H1 (cell line): ENCODE measurements around the gene DOC2A. TPM values are rescaled to one million over a fixed set of nuclear protein-coding genes. Genes with fewer than 3 reads are reported as not detected.

ENCODE experiments used
- CTCF ChIA-PET: fragments of 300-600 bp; sonication (Branson Sonifier 250); formaldehyde crosslinking; loops from one replicate; lab custom pipeline; 2021; ENCODE audit not compliant: partially characterized antibody; lab: Charles Lee
- POLR2A ChIA-PET: fragments of 300-600 bp; sonication (Branson Sonifier 250); formaldehyde crosslinking; loops from one replicate; lab custom pipeline; 2021; ENCODE audit warnings: inconsistent platforms; ENCODE audit not compliant: partially characterized antibody; lab: Charles Lee
- DNase-seq, 2 experiments: peaks; one replicate each; pipeline versions ENCODE4 v3.0.0 to v3.0.0-alpha.2; 2010 to 2022; ENCODE audit warnings: low spot score in 2 of 2, low read depth in 1 of 2, mixed read lengths in 1 of 2
- FAIRE-seq: peaks from 2 replicates; lab custom pipeline; 2011; peaks lifted over from hg19 to GRCh38; lab: Jason Lieb, UNC
- H2AFZ ChIP-seq: 2 replicates; pipeline ENCODE4 v1.8.1; 2012; ENCODE audit warnings: low read length, inconsistent platforms
- H2AK5ac ChIP-seq: 2 replicates; pipeline ENCODE4 v1.6.1; 2013; ENCODE audit warnings: low read depth, low read length
- H2BK120ac ChIP-seq: replicated peaks from 2 replicates; pipeline ENCODE3; 2013; ENCODE audit warnings: low read depth, low read length, inconsistent platforms
- H2BK12ac ChIP-seq: 2 replicates; pipeline ENCODE4 v1.6.1; 2013; ENCODE audit warnings: low read depth, low read length
- H2BK15ac ChIP-seq: 2 replicates; pipeline ENCODE4 v1.6.1; 2013; ENCODE audit warnings: low read length
- H2BK20ac ChIP-seq: 2 replicates; pipeline ENCODE4 v1.6.1; 2013; ENCODE audit warnings: low read length
- H2BK5ac ChIP-seq: 2 replicates; pipeline ENCODE4 v1.6.1; 2013; ENCODE audit warnings: low read depth, low read length
- H3K14ac ChIP-seq: 2 replicates; pipeline ENCODE4 v1.6.1; 2013; ENCODE audit warnings: inconsistent platforms; ENCODE audit not compliant: insufficient read length
- H3K18ac ChIP-seq: 2 replicates; pipeline ENCODE4 v1.6.1; 2013; ENCODE audit warnings: low read length; ENCODE audit errors: extremely low read depth
- H3K23ac ChIP-seq: 2 replicates; pipeline ENCODE4 v1.6.1; 2013; ENCODE audit warnings: inconsistent platforms; ENCODE audit not compliant: insufficient read length
- H3K23me2 ChIP-seq: 2 replicates; pipeline ENCODE4 v1.6.1; 2013; ENCODE audit warnings: low read depth, low read length
- H3K27ac ChIP-seq: 2 replicates; pipeline ENCODE4 v1.6.1; 2011; ENCODE audit warnings: low read depth, low read length, inconsistent platforms
- H3K27me3 ChIP-seq, 4 experiments: replicated peaks in 1 of 4; 1 replicate in 1 of 4; 2 replicates in 3 of 4; pipeline versions ENCODE4 v1.6.1 to v1.8.1; 2011 to 2013; ENCODE audit warnings: low read length in 3 of 4, mild to moderate bottlenecking in 3 of 4, inconsistent platforms in 2 of 4, mixed read lengths in 2 of 4, moderate library complexity in 1 of 4; ENCODE audit not compliant: control insufficient read depth in 3 of 4, insufficient read depth in 3 of 4; ENCODE audit errors: extremely low read depth in 1 of 4
- H3K36me3 ChIP-seq, 4 experiments: 2 replicates each; pipeline versions ENCODE4 v1.6.1 to v1.8.1; 2011 to 2013; ENCODE audit warnings: mild to moderate bottlenecking in 4 of 4, low read length in 3 of 4, moderate library complexity in 2 of 4, control low read depth in 1 of 4, inconsistent platforms in 1 of 4; ENCODE audit not compliant: insufficient read depth in 4 of 4, control insufficient read depth in 2 of 4
- H3K4ac ChIP-seq: replicated peaks from 2 replicates; pipeline ENCODE3; 2013; ENCODE audit warnings: low read length, low read depth, mixed read lengths, inconsistent platforms; ENCODE audit not compliant: insufficient read length
- H3K4me1 ChIP-seq, 4 experiments: replicated peaks in 1 of 4; 1 replicate in 1 of 4; 2 replicates in 3 of 4; pipeline versions ENCODE4 v1.6.1 to v1.8.1; 2011 to 2013; ENCODE audit warnings: low read length in 3 of 4, inconsistent platforms in 2 of 4, mixed read lengths in 1 of 4; ENCODE audit not compliant: insufficient read depth in 4 of 4, control insufficient read depth in 3 of 4
- H3K4me2 ChIP-seq, 2 experiments: 2 replicates each; pipeline versions ENCODE4 v1.6.1 to v1.8.1; 2011 to 2013; ENCODE audit warnings: low read depth in 2 of 2, low read length in 2 of 2, control low read depth in 1 of 2, inconsistent platforms in 1 of 2, mild to moderate bottlenecking in 1 of 2; ENCODE audit not compliant: insufficient read depth in 1 of 2
- H3K4me3 ChIP-seq, 4 experiments: fragments of 200-600, 300-600 bp in 1 of 4; sonication (generic), shearing (Covaris generic), sonication (Bioruptor Twin) in 1 of 4; 2 replicates each; pipeline versions ENCODE4 v1.5.1 to v1.8.1; 2011 to 2016; ENCODE audit warnings: low read length in 4 of 4, low read depth in 3 of 4, control low read depth in 2 of 4, inconsistent platforms in 2 of 4, mild to moderate bottlenecking in 2 of 4, mixed read lengths in 1 of 4, moderate library complexity in 1 of 4; ENCODE audit not compliant: insufficient read depth in 2 of 4; ENCODE audit errors: extremely low read depth in 1 of 4
- H3K56ac ChIP-seq: replicated peaks from 2 replicates; pipeline ENCODE3; 2013; ENCODE audit warnings: low read depth, mild to moderate bottlenecking, mixed read lengths, low read length, inconsistent platforms; ENCODE audit not compliant: insufficient read length
- H3K79me1 ChIP-seq: 2 replicates; pipeline ENCODE4 v1.6.1; 2013; ENCODE audit warnings: low read depth, low read length, control low read depth
- H3K79me2 ChIP-seq, 2 experiments: 2 replicates each; pipeline versions ENCODE4 v1.6.1 to v1.8.1; 2012 to 2013; ENCODE audit warnings: low read length in 2 of 2, mild to moderate bottlenecking in 2 of 2, inconsistent platforms in 1 of 2; ENCODE audit not compliant: insufficient read depth in 2 of 2, control insufficient read depth in 1 of 2
- H3K9ac ChIP-seq, 4 experiments: replicated peaks in 1 of 4; 1 replicate in 1 of 4; 2 replicates in 3 of 4; pipeline versions ENCODE4 v1.6.1 to v1.8.1; 2011 to 2013; ENCODE audit warnings: low read depth in 3 of 4, low read length in 3 of 4, control low read depth in 2 of 4, mild to moderate bottlenecking in 2 of 4, moderate library complexity in 2 of 4, inconsistent platforms in 1 of 4; ENCODE audit errors: extremely low read depth in 1 of 4
- H3K9me3 ChIP-seq, 2 experiments: 2 replicates each; pipeline versions ENCODE4 v1.6.1 to v1.8.1; 2012 to 2013; ENCODE audit warnings: mild to moderate bottlenecking in 2 of 2, moderate library complexity in 2 of 2, control low read depth in 1 of 2, inconsistent platforms in 1 of 2, low read depth in 1 of 2, low read length in 1 of 2, mixed read lengths in 1 of 2; ENCODE audit not compliant: insufficient read depth in 2 of 2
- H4K20me1 ChIP-seq, 2 experiments: replicated peaks in 1 of 2; 2 replicates each; pipeline versions ENCODE3 to v1.8.1; 2011 to 2013; ENCODE audit warnings: inconsistent platforms in 2 of 2, low read length in 2 of 2, mild to moderate bottlenecking in 1 of 2; ENCODE audit not compliant: insufficient read depth in 2 of 2, control insufficient read depth in 1 of 2
- H4K5ac ChIP-seq: 2 replicates; pipeline ENCODE4 v1.6.1; 2013; ENCODE audit warnings: low read length, low read depth, mixed read lengths, inconsistent platforms; ENCODE audit not compliant: insufficient read length
- H4K8ac ChIP-seq: 2 replicates; pipeline ENCODE4 v1.8.0; 2013; ENCODE audit warnings: mild to moderate bottlenecking, moderate library complexity, low read length, inconsistent platforms; ENCODE audit not compliant: insufficient read depth; ENCODE audit errors: extremely low read depth
- H4K91ac ChIP-seq: replicated peaks from 2 replicates; pipeline ENCODE3; 2013; ENCODE audit warnings: low read length, mixed read lengths, inconsistent platforms; ENCODE audit not compliant: insufficient read length
- BACH1 ChIP-seq: IDR thresholded peaks from 2 replicates; pipeline ENCODE4 v1.6.1; 2012; ENCODE audit warnings: low read length, improper control_type of control experiment
- CEBPB ChIP-seq: IDR thresholded peaks from 2 replicates; pipeline ENCODE4 v1.6.1; 2012; ENCODE audit warnings: low read depth, low read length
- CREB1 ChIP-seq: IDR thresholded peaks from 2 replicates; pipeline ENCODE4 v1.6.1; 2012; ENCODE audit warnings: inconsistent platforms
- GABPA ChIP-seq: IDR thresholded peaks from 2 replicates; pipeline ENCODE4 v1.6.1; 2011; ENCODE audit warnings: mild to moderate bottlenecking, low read length, moderate library complexity, borderline replicate concordance; ENCODE audit not compliant: insufficient read depth
- HDAC6 ChIP-seq: IDR thresholded peaks from one replicate; pipeline ENCODE4 v1.7.1; 2012; ENCODE audit warnings: low read depth, mild to moderate bottlenecking, inconsistent platforms, low read length, moderate library complexity
- KDM4A ChIP-seq: IDR thresholded peaks from one replicate; pipeline ENCODE4 v1.7.1; 2012; ENCODE audit warnings: low read depth, mild to moderate bottlenecking, moderate library complexity, low read length, inconsistent platforms; ENCODE audit not compliant: severe bottlenecking
- POLR2A ChIP-seq, 2 experiments: IDR thresholded peaks; 1 replicate in 1 of 2; 2 replicates in 1 of 2; pipeline ENCODE4 v1.6.1; 2011; ENCODE audit warnings: low read depth in 2 of 2, low read length in 2 of 2, mild to moderate bottlenecking in 2 of 2; ENCODE audit errors: control extremely low read depth in 1 of 2
- RBBP5 ChIP-seq: IDR thresholded peaks from 2 replicates; pipeline ENCODE4 v1.7.1; 2012; ENCODE audit warnings: low read depth, mild to moderate bottlenecking, inconsistent platforms, low read length, moderate library complexity, borderline replicate concordance
- SIRT6 ChIP-seq: IDR thresholded peaks from one replicate; pipeline ENCODE4 v1.7.1; 2012; ENCODE audit warnings: low read length, inconsistent platforms
- TBP ChIP-seq: IDR thresholded peaks from 2 replicates; pipeline ENCODE4 v1.6.1; 2011; ENCODE audit warnings: low read depth, low read length, improper control_type of control experiment
- YY1 ChIP-seq: IDR thresholded peaks from 2 replicates; pipeline ENCODE4 v1.6.1; 2011; ENCODE audit warnings: low read depth, mild to moderate bottlenecking, low read length
- WGBS, 2 experiments: shearing (Covaris generic) in 1 of 2; methylation state at CpG; one replicate each; pipeline versions ENCODE4 v1.1.6 to v1.1.7; 2013 to 2015; ENCODE audit warnings: low lambda C conversion rate in 2 of 2, mixed read lengths in 2 of 2, inconsistent platforms in 1 of 2, low coverage in 1 of 2, missing lambda C conversion rate in 1 of 2; ENCODE audit not compliant: insufficient replicate concordance in 2 of 2, insufficient coverage in 1 of 2, insufficient read length in 1 of 2; ENCODE audit errors: extremely low coverage in 1 of 2, missing lambda C conversion rate in 1 of 2; 5-methylcytosine and 5-hydroxymethylcytosine counted together
- polyA plus RNA-seq, 7 experiments: library from polyadenylated mRNA; depleted of rRNA in 3 of 7; stranded (reverse) in 5 of 7; unstranded in 2 of 7; fragments of >200 nt in 5 of 7; fragments of 200-250 nt in 2 of 7; gene quantifications; 1 replicate in 5 of 7; 2 replicates in 1 of 7; 4 replicates in 1 of 7; pipeline versions ENCODE4 v1.2.1 to v1.2.3, GENCODE V29; 2011 to 2013; ENCODE audit warnings: missing spikeins in 2 of 7, mixed read lengths in 2 of 7
- total RNA-seq: library from RNA; stranded (reverse); fragmentation: NEBNext Ultra II Directional; extraction: Animal tissue kit (Norgen Biotek cat#: 25700); gene quantifications from 2 replicates; pipeline ENCODE4 v1.2.1, GENCODE V29; 2021

DOC2A gene
- total and polyA plus RNA-seq, 2 of the 8 experiments (the other 6 are each of a cell fraction or from before 2014, with no cell fraction given) = 13.9 to 20.7 TPM

DNA sequence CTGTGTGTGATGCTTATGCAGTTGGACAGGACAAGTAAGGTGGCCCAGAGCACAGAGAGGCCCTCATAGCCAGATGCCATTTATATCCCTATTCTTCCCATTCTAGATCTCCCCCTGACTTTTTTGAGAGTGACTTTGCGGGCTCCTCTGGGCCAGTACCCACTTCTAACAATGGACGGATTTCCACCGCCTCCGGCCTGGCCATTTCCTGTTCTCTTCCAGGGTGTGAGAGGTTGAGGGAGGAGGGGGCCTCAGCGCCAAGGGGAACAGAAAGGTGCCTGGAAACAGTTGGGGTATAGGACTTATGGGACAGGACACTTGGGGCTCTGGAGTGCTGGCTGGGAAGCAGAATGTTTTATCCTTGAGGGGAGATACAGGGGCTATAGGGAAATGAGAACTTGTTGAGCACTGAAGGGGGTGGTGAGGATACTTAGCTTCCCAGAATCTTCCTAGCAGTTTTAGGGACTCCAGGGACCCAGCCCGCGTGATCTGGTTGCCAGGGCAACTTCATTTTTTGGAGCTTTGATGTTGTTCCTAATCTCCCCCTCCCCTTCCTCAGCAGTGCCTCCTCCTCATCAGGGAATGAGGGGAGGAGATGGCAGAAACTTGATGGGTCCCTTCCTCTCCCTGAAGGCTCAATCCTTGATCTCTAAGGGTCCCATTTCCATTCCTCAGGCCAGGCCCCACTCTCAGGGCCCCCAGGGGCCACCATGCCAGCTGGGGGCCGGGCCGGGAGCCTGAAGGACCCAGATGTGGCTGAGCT is 33.6 kb downstream of the DOC2A start:
- CTCF ChIA-PET = interaction anchor here (0.7 to 4.4 kb wide), 4 partner anchors 19 to 165 kb away, joined by 3 to 19 read pairs (median 4); partner anchors contain the start of genes INO80E and PRRT2
- peaks cover 2 to 9% (median 8%) of the 10 kb centered on the region in 4 experiments for H3K27me3 ChIP-seq
- no peak overlapping the region; the same call in 1 of the 2 replicates for H2BK5ac ChIP-seq
- no peak overlapping the region; a peak in 2 of 7 replicates for H3K9ac ChIP-seq
- peaks cover 9 to 10% of the 10 kb centered on the region in 2 experiments for H3K9me3 ChIP-seq
- H3K4me3 ChIP-seq = no peak overlapping the region
- no peak overlapping the region for H4K8ac ChIP-seq
- peaks cover 10 to 44% (median 34%) of the 10 kb centered on the region in 4 experiments for H3K36me3 ChIP-seq
- POLR2A ChIA-PET = interaction anchor here (1.3 kb wide), 1 partner anchor 14 kb away, joined by 3 read pairs; no protein-coding TSS in a partner anchor
- H2BK120ac ChIP-seq = no peak overlapping the region
- H3K18ac ChIP-seq = no peak overlapping the region
- H3K23ac ChIP-seq = no peak overlapping the region
- H4K91ac ChIP-seq = no peak overlapping the region
- H3K4me1 ChIP-seq = peaks cover 4 to 20% (median 7%) of the 10 kb centered on the region in 4 experiments
- H3K27ac ChIP-seq = no peak overlapping the region
- no peak overlapping the region for H2BK15ac ChIP-seq
- H3K4ac ChIP-seq = no peak overlapping the region
- no peak for DNase-seq
- H3K56ac ChIP-seq = no peak overlapping the region
- H3K14ac ChIP-seq = no peak overlapping the region
- H3K79me2 ChIP-seq = peaks cover 9 to 34% of the 10 kb centered on the region in 2 experiments
- no peak overlapping the region for H2AK5ac ChIP-seq
- H2BK12ac ChIP-seq = no peak overlapping the region
- no peak overlapping the region for H2BK20ac ChIP-seq
- TF ChIP-seq SIRT6 (no peak), BACH1 (no peak), KDM4A (no peak), CREB1 (no peak), RBBP5 (no peak), POLR2A (IDR thresholded peaks at IDR 0.05; ENCODE audit: control extremely low read depth in 1 of 2, low read depth in 2 of 2, low read length in 2 of 2) (no peak), GABPA (no peak), YY1 (no peak), HDAC6 (no peak), CEBPB (no peak), TBP (no peak)
- FAIRE-seq = no peak
- H3K23me2 ChIP-seq = peaks cover 7% of the 10 kb centered on the region; the same call in 1 of the 2 replicates
- no peak overlapping the region for H2AFZ ChIP-seq
- WGBS, 2 experiments = 74% methylated on average over 9 of the region's 9 CpGs; no CpG with 5 or more reads in 1 of the 2 experiments
- H3K4me2 ChIP-seq = peak overlapping the region in 1 of 2 experiments; percentile 72; a peak in 1 of 4 replicates
- peaks cover 25% of the 10 kb centered on the region for H3K79me1 ChIP-seq
- H4K5ac ChIP-seq = no peak overlapping the region
- H4K20me1 ChIP-seq = peaks cover 4 to 18% of the 10 kb centered on the region in 2 experiments
